GM12874 (cell line): Measurements from ENCODE around the gene ATG7.

Experiments
- CTCF ChIP-seq: IDR thresholded peaks from 2 replicates; pipeline ENCODE4 v1.5.1; 2011; ENCODE audit warnings: low read depth, mild to moderate bottlenecking, control low read depth, low read length, moderate library complexity; ENCODE audit not compliant: insufficient read depth

Gene ATG7

GRCh38 chr3:11375333-11376088, 103.3 kb downstream of the ATG7 start:
- no peak for TF ChIP-seq CTCF

GRCh38 chr3:11377719-11378118, 105.5 kb downstream of the ATG7 start:
- TF ChIP-seq CTCF: no peak

- no peak for TF ChIP-seq CTCF
These were observed 107.1 kb downstream of the ATG7 start for GRCh38 chr3:11379238-11379823.

GRCh38 chr3:11379824-11380701, 107.9 kb downstream of the ATG7 start:
- TF ChIP-seq CTCF: no peak

- no peak for TF ChIP-seq CTCF
These were observed 108.9 kb downstream of the ATG7 start for GRCh38 chr3:11381141-11381540.

GRCh38 chr3:11381563-11381962, 109.4 kb downstream of the ATG7 start:
- no peak for TF ChIP-seq CTCF

- no peak for TF ChIP-seq CTCF
These were observed 110.0 kb downstream of the ATG7 start for GRCh38 chr3:11382146-11382745.
